EH (cell line): Measurements from ENCODE around the gene OR51I1.

Experiments
- DNase-seq: peaks from one replicate; pipeline ENCODE4 v3.0.0-alpha.2; 2015; ENCODE audit warnings: low read depth

OR51I1 gene, protein sequence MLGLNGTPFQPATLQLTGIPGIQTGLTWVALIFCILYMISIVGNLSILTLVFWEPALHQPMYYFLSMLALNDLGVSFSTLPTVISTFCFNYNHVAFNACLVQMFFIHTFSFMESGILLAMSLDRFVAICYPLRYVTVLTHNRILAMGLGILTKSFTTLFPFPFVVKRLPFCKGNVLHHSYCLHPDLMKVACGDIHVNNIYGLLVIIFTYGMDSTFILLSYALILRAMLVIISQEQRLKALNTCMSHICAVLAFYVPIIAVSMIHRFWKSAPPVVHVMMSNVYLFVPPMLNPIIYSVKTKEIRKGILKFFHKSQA

DNA sequence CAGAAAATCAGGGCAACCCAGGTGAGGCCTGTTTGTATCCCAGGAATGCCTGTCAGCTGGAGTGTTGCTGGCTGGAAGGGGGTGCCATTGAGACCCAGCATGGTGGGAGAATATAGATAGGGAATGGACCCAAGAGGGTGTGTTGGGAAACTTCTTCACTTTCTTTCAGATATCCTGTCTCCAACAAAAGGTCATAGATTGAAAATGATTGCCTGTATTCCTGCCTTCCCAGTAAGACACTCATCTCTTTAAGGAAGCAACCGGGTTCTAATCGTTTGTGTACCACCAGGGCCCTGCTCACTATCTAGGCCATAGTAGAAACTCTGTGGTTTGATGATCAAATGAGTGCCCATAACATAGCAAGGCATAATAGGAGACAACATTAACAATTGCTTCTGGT, at the start of gene OR51I1:
Gene OR51I1 (minus strand): TSS at position 101 of the 400 bp plus-strand sequence. CDS start 0 bp downstream, at position 101.
- DNase-seq: no peak

DNA sequence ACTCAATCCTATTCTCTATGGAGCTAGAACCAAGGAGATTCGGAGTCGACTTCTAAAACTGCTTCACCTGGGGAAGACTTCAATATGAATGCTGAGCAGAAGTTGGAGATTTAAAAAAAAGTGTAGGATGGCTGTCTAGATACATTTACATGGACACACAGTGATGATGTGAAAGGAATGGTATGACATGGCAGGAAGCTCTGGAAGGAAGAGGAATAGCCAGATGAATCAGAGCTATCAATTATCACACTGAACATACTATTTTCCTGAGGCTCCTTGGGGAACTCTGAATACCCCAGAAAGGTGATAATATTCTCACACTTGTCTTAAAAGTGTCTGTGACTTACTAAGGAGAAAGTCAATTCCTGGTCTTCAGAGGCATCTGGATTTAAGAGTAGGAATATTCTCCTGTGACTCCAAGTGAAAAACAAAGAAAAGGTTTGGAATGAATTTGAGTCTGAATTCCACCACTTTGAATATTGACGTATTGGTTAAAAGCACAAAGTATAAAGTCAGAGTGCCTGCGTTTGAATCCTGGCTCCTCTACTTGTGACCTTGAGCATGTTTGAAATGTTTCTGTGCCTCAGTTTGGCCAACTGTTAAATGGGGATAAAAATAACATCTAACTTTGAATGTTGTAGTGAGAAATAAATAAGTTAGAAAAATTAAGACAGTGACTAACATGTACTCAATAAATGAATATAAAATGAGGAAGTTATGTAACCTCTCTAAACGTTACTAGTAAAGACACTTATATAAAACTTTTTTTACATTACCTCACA, 48.5 kb upstream of the OR51I1 start:
- peak; percentile 5 for DNase-seq

DNA sequence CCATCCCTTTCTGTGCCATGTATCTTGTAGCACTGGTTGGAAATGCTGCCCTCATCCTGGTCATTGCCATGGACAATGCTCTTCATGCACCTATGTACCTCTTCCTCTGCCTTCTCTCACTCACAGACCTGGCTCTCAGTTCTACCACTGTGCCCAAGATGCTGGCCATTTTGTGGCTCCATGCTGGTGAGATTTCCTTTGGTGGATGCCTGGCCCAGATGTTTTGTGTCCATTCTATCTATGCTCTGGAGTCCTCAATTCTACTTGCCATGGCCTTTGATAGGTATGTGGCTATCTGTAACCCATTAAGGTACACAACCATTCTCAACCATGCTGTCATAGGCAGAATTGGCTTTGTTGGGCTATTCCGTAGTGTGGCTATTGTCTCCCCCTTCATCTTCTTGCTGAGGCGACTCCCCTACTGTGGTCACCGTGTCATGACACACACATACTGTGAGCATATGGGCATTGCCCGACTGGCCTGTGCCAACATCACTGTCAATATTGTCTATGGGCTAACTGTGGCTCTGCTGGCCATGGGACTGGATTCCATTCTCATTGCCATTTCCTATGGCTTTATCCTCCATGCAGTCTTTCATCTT, 47.6 kb upstream of the OR51I1 start:
- DNase-seq: no peak

DNA sequence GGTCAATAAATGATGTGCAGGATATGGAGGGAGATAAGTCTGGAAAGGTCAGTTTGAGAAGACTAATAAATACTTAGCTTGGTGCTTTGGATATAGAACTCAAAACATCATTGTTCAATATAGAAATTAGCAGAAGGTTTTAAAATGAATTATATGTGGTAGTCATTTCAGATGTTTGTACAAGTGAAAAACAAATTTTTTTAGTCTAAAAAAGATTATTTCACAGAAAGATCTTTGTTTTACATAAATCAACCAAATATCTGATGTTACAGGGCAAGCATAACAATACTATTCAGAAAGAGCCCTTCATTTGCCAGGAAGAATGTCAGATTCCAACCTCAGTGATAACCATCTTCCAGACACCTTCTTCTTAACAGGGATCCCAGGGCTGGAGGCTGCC, 47.1 kb upstream of the OR51I1 start, which contains the start of gene OR52D1:
Gene OR52D1 (plus strand): TSS at position 301 of the 400 bp plus-strand sequence. CDS start 22 bp downstream, at position 323.
- DNase-seq: no peak

DNA sequence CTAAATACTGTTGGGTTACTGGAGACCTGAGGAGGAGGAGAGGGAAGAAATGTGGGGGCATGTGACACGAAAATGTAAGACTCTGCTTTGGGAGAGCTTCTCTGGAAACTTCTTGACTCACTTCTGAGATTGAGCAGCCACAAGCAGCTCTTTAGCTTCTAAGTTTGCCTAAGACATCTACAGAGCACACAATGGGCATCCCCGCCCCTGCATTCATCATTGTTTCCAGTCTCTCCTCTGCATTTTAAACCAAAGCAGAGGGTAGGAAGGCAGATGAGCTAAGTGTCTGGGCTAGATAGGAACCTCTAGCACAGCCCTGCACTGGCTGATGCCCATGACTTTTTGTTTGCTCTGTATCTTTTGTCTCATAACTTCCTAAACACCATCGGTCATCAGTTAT, 45.1 kb upstream of the OR51I1 start:
- no peak for DNase-seq

DNA sequence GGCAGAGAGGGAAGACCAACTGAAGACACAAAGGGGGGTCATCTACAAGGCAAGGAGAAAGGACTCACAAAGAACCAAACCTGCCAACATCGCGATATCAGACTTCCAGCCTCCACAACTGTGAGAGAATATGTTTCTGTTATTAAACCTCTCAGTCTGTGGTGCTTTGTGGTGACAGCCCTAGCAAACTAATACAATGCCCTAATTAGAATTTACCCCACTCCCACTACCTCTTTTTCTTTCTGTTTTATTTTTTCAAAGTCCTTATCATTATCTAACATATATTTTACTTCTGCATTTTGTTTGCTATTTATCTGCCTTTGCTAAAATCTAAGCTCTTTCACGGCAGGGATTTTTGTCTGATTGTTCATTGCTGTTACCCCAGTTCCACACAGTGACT, 44.7 kb upstream of the OR51I1 start:
- DNase-seq: no peak

DNA sequence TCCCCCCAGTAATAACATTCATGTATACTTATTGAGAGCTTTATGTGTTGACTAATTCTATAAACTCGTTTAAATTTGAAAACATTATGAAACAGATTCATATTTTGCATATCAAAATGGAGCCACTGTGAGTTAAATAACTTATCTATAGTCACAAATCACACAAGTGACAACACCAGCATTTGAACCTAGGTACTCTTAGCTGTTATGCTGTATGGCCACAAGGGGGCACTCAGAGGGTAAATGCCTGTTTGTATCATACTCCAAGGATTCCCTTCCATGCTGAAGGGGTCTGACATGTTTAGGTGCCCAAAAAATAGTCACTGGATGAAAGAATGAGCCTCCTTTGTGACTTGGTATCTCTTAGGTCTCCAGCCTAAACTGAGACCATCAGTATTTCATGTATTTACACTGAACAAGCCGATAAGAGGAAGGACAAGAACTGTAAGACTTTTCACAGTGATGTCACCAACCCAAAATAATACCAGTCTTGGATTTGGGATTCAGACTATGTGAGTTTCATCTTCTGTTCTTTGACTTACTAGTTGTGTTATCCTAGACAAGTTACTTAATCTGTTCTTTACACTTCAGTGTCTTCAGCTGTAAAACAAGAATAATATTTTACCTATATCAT, 35.0 kb upstream of the OR51I1 start:
- DNase-seq: peak; percentile 59

DNA sequence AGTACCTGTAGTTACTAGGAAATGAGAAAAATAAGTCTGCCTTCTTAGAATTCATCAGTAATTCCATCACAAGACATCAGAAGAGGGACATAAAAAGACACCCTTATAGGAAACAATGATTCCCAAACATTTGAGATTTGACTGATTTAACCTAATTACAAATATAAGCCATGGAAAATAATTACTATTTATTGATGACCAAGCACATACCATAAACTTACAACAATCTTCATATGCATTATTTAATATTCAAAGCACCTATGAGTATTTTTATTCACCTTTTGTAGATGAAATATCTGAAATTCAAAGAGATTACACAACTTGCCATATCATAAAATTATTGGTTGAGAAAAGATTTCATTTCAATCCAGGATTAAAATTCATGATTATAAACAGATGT, 32.6 kb upstream of the OR51I1 start:
- no peak for DNase-seq

DNA sequence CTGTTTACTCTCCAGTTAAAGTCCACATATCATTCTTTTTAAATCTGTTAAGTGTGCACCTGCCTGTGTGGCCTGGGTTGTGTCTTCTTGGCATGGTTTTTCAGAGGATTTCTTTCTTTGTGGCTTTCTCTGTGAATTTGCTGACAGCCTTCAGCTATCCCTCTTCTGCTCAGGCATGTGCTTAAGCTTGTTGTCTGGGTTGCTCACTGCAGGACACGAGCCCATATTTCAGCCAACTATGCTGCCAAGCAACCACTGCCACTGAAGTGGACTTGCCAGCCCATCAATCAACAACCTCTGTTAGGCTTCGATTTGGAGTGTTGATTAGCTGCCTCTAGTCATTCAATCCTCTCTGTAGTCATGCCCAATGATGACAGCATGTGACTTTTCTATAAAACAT, 26.2 kb upstream of the OR51I1 start:
- no peak for DNase-seq

DNA sequence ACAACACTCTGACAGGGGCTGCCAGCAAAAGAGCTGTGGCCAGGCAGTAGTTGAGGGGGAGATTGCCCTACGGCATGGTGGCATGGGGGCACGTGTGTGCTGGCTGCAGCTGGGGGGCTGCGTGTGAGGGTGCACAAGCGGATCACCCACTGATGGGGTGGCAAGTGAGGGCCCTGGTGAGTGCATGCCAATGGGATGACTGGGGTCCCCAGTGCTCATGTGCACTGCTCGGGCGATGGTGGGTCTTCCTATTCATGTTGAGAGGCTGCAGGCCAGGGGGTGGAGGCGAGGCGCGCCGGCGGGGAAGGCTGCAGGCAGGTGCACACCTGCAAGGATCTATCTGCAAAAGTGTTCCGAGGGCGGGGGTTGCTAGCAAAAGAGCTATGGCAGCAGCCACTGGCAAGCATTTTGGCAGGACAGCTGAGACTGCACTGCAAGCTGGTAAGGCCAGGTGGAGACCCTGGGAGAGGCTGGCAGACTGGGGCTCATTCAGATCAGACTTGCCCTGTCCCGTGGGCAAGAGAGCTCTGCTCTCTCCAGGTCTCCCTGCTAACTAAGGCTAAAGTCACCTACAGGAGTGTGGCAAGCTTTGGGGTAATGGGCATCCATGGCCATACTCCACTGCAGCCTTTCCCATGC, 19.8 kb upstream of the OR51I1 start:
- DNase-seq: no peak

DNA sequence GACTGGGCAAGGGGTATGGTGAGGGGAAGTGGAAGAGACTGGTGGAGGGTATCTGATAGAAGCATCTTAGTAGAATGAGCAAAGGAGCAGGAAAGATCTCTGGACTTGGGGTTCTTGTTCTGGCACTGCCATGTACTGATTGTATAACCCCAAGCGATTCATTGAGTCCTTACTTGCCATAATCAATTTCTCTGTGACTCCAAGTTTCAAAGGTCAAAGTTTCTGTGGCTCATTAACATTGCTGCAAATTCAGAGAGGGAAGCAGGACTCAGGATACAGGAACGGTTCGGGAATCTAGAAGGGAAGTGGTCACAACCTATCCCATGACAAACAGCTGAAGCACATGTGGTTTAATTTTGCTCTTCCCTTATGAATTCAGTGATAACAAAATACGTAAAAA, 8.1 kb upstream of the OR51I1 start:
- no peak for DNase-seq

DNA sequence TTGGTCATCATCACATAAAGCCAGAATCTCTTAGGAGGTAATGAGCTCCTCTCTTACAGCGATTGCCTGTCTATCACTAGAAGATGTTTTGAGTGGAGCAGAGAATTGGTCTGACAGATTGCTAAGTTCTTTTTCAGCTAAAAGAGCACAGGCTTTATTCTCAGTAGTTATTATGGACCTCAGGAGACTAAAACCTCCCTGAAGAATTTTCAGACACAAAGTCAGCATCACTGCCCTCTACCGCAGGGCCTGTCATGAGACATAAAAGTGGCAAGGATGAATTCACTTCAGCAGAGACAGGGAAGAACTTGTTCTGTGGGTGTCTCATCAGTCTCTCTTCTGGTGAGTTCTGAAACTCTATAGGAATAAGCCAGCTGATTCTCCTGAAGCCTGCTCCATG, 7.7 kb upstream of the OR51I1 start, which contains the start of gene OR51I2:
Gene OR51I2 (plus strand): TSS at position 301 of the 400 bp plus-strand sequence. CDS start 4,166 bp downstream, outside the sequence.
- DNase-seq: no peak

DNA sequence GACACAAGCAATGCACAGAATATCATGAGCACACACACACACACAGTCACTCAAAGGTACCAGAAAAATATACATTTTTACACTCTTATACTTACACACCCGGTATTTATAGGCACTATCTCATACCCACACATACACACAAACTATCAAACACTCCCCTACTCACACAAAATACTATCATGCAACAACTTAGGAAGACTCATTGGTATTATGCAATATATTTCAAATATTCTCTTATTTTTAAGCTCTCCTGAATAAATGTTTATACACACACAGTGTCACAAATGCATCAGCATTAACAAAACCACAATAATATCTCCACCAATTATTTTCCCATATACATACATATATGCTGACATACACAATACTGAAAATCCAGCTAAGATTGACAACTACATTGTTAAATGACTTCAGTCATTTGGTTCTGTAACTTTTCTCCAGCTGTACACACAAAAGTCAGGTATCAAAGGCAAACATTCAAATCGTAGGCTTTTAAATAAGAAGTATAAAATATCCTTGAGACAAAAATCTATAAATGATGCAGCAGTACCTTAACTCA, 2.6 kb upstream of the OR51I1 start:
- DNase-seq: no peak

DNA sequence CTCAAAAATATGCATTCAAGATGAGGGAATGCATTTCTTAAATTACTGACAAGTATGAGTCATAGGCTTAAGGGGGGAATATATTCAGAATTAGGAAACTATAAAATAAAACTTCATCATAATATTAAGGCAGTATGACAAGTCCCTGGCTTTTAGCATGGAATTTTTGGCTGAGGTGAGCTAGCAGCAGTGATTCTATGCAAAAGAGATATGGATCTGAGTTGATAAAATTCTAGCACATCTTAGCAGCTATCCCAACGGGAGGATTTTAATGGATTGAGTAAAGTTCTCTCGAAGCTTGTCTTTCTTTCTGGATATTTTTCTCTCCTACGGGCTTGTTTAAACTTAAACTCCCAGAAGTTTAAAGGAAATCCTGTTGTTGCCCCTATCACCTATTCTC, 18.2 kb downstream of the OR51I1 start:
- no peak for DNase-seq

DNA sequence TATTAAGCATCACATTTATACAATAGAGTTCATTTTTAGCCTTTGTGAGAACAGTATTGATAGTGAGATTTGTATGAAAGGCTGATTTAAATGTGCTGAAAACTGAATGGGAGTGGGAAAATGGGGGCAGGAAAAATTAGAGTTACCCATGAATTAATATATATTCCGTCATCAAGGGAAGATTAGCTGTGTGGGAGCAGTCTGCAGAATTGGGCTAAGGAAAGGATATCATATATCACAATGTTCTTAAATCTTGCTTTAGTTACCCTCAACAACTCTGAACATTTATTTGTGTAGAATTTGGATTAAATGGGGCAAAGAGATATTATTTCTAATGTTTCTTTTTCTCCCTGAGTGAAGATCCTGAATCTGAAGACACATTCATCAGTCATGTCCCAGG, 19.5 kb downstream of the OR51I1 start, which contains the start of gene OR51Q1:
Gene OR51Q1 (plus strand): TSS at position 301 of the 400 bp plus-strand sequence. CDS start 90 bp downstream, at position 391.
- DNase-seq: no peak

DNA sequence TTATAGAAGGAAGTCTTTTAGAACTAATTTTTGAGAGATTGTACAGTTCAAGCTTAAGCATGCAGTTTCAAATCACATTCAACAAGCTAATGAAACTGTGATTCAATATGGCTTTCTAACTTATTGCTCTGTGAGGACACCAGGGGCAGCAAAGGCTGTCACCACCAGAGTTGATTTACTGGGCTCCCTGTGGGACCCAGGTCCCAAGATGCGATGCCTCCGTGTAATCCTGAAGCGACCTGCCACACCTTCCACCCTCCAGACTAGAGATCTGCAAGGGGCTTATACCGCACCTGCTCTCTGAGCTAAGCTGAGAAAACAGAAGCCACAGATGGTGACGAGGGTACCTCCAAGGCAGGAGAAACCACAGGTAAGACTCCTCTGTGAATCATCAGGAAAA, 20.3 kb downstream of the OR51I1 start:
- no peak for DNase-seq

DNA sequence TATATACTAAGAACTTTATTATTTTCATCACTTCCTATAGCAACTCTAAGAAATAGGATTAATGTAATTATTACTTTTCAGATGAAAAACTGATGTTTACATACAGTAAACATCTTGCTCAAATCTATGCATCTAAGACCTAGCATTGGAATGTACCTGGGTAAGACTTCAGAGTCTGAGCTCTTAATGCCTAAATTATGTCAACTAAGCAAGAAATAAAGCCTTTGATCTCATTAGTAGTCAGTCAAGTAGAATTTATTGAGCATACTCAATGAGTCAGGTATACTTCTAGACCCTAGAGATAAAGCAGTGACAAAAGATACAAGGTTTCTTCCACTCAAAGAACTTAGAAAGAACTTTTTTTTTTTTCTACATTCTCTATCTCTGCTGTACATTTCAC, 36.1 kb downstream of the OR51I1 start:
- DNase-seq: no peak

DNA sequence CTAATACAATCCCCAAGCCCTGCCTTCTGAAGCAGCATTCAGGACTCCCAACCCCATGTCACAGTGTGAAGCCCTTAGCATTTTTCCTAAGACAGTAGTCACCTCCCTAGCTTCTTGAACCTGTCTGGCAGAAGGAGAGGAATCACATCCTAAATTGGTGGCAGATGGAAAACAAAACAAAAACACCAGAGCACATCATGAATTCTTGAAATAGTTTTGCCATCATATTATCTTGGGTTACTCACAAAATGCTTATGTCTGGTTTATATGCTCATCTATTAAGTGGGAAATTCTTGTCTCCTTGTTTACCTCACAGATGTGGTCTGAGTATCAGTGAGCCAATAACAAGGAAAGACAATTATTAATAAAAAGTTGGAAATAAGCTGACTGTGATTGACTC, 42.4 kb downstream of the OR51I1 start:
- no peak for DNase-seq

DNA sequence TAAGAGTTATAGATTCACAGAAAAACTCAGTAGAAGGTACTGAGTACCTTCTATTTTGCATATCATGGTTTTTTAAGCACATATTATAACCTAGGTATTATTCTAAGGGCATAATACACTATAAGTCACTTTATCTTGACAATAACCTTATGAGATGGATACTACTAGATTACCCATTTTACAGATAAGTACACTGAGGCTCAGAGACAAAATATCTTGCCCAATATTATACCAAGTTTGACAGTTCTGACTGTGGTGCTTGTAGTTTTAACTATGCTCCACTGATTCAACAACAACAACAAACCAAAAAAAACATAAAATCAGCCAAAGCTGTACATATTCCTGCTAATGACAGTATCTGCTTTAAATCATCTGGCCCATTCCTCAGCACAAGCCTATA, 47.2 kb downstream of the OR51I1 start:
- DNase-seq: no peak
